Uterus (tissue), 4 donors: ENCODE measurements around the gene SLC25A12. TPM values are rescaled to one million over a fixed set of nuclear protein-coding genes. Genes with fewer than 3 reads are reported as not detected.

Source experiments
- DNase-seq, 2 donors: peaks; one replicate each; pipeline ENCODE4 v3.0.0-alpha.2; 2019 to 2020
- H3K27ac ChIP-seq, 2 donors: fragments of 200-600 bp; sonication (generic); 1 replicate in 1 of 2; 2 replicates in 1 of 2; pipeline ENCODE4 v1.5.1; 2016 to 2018
- H3K27me3 ChIP-seq, 2 donors: fragments of 200-600 bp; sonication (generic); one replicate each; pipeline ENCODE4 v1.5.1; 2018 to 2019; ENCODE audit warnings: control low read depth in 1 of 2
- H3K36me3 ChIP-seq, 2 donors: fragments of 200-600 bp; sonication (generic); one replicate each; pipeline ENCODE4 v1.5.1; 2019; ENCODE audit warnings: control low read depth in 1 of 2
- H3K4me1 ChIP-seq, 2 donors: fragments of 200-600 bp; sonication (generic); one replicate each; pipeline ENCODE4 v1.5.1; 2018 to 2019; ENCODE audit warnings: control low read depth in 1 of 2
- H3K4me3 ChIP-seq, 2 donors: fragments of 200-600 bp; sonication (generic); 1 replicate in 1 of 2; 2 replicates in 1 of 2; pipeline ENCODE4 v1.5.1; 2018 to 2019; ENCODE audit warnings: mild to moderate bottlenecking in 1 of 2
- H3K9me3 ChIP-seq, 2 donors: fragments of 200-600 bp; sonication (generic); one replicate each; pipeline ENCODE4 v1.5.1; 2019; ENCODE audit warnings: control low read depth in 1 of 2
- POLR2A ChIP-seq, 2 donors: fragments of 450-650 bp; IDR thresholded peaks; one replicate each; pipeline ENCODE4 v1.6.1; 2016; ENCODE audit warnings: antibody characterized with exemption in 2 of 2, mild to moderate bottlenecking in 1 of 2, moderate library complexity in 1 of 2
- intact Hi-C: fragments of 100-400 bp; cut with DNase I; formaldehyde crosslinking; loops from one replicate; pipeline ENCODE4 v1.15.1; 2023; ENCODE audit warnings: low total_unique reads
- small RNA-seq: library from RNA; depleted of rRNA; stranded (forward); fragments of <200 nt; gene quantifications from one replicate; pipeline ENCODE3, GENCODE V24; 2016
- total RNA-seq, 4 donors: library from RNA; depleted of rRNA in 3 of 4; stranded (reverse); fragments of >200 nt in 3 of 4; gene quantifications; one replicate each; pipeline versions ENCODE4 v1.1.0 to v1.2.4, GENCODE V29; 2014 to 2023
- TF ChIP-seq, protein P1 (sequence below), 4 experiments: fragments of 200-600 bp in 2 of 4; fragments of 450-650 bp in 2 of 4; sonication (generic) in 2 of 4; IDR thresholded peaks; one replicate each; pipeline ENCODE4 v1.5.1; 2016 to 2019; ENCODE audit warnings: antibody characterized with exemption in 4 of 4, mild to moderate bottlenecking in 2 of 4, moderate library complexity in 1 of 4
- donor health status: DM: yes; HTN: yes; CAD: no.

SLC25A12 gene
- total RNA-seq, 4 donors from 2014 or later = 25.9 to 69.4 (median 35.3) TPM

DNA sequence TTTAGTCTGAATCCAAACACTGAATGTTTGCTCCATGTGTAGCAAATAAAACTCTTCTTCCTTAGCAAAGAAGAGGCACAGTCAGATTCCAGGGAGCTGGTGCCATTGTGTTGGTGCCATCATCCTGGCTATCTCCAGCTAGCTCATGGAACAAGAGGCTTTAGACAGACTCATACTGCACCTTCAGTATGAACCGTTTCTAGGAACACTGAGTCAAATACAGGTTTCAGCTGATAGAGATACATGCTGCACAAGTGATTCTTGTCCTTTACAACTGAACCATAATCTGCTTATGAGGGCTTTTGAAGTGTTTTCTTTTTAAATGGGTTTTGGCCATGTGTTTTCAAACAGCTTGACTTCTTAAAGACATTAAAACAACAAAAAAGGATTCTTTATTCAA, 148.9 kb downstream of the SLC25A12 start:
- Histone ChIP-seq H3K4me3 (no peak overlapping the region), H3K27me3 (no peaks in the 10 kb centered on the region), H3K9me3 (no peaks in the 10 kb centered on the region), H3K27ac (no peak overlapping the region), H3K36me3 (no peaks in the 10 kb centered on the region), H3K4me1 (no peaks in the 10 kb centered on the region)
- TF ChIP-seq POLR2A (IDR thresholded peaks at IDR 0.05) = no peak
- TF ChIP-seq, protein P1, sequence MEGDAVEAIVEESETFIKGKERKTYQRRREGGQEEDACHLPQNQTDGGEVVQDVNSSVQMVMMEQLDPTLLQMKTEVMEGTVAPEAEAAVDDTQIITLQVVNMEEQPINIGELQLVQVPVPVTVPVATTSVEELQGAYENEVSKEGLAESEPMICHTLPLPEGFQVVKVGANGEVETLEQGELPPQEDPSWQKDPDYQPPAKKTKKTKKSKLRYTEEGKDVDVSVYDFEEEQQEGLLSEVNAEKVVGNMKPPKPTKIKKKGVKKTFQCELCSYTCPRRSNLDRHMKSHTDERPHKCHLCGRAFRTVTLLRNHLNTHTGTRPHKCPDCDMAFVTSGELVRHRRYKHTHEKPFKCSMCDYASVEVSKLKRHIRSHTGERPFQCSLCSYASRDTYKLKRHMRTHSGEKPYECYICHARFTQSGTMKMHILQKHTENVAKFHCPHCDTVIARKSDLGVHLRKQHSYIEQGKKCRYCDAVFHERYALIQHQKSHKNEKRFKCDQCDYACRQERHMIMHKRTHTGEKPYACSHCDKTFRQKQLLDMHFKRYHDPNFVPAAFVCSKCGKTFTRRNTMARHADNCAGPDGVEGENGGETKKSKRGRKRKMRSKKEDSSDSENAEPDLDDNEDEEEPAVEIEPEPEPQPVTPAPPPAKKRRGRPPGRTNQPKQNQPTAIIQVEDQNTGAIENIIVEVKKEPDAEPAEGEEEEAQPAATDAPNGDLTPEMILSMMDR (IDR thresholded peaks at IDR 0.05) = no peak
- DNase-seq = no peak
- intact Hi-C loops = no loop called here

DNA sequence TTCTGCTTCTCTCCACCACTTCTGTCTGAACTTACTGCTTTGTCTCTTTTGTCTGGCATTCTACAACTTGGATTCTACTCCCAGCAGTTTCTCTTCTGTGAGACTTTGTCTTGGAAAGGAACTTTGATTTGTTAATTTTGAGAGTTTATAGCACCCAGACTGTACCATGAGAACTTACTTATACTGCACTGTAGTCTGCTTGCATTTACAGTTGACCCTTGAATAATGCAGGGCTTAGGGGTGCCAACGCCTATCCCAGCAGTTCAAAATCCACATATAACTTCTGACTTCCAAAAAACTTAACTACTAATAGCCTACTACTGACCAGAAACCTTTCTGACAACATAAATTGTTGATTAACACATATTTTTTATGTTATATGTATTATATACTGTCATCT, 151.3 kb downstream of the SLC25A12 start:
- H3K9me3 ChIP-seq = no peaks in the 10 kb centered on the region
- no peak overlapping the region for H3K4me3 ChIP-seq
- intact Hi-C loops = no loop called here
- no peak overlapping the region for H3K27ac ChIP-seq
- DNase-seq = no peak
- no peak for TF ChIP-seq POLR2A (IDR thresholded peaks at IDR 0.05)
- TF ChIP-seq, protein P1 (IDR thresholded peaks at IDR 0.05) = no peak
- no peaks in the 10 kb centered on the region for H3K4me1 ChIP-seq
- no peaks in the 10 kb centered on the region for H3K36me3 ChIP-seq
- no peaks in the 10 kb centered on the region for H3K27me3 ChIP-seq

DNA sequence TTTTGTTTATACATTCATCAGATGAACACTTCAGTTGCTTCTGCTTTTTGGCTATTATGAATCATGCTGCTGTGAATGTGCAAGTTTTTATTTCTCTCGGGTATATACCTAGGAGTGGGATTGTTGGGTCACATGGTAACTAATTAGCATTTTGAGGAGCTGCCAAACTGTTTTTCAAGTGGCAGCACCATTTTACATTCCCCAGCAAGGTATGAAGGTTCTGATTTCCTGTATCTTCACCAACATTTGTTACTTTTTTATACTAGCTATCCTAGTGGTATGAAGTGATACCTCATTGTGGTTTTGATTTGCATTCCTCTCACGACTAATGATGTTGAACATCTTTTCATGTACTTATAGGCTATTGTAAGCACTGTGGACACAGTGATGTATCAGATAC, 152.9 kb downstream of the SLC25A12 start:
- H3K9me3 ChIP-seq = no peaks in the 10 kb centered on the region
- DNase-seq = no peak
- no peaks in the 10 kb centered on the region for H3K4me1 ChIP-seq
- H3K27me3 ChIP-seq = no peaks in the 10 kb centered on the region
- no peaks in the 10 kb centered on the region for H3K36me3 ChIP-seq
- TF ChIP-seq POLR2A (IDR thresholded peaks at IDR 0.05) = no peak
- TF ChIP-seq, protein P1 (IDR thresholded peaks at IDR 0.05) = no peak
- no peak overlapping the region for H3K27ac ChIP-seq
- no peak overlapping the region for H3K4me3 ChIP-seq
- intact Hi-C loops = no loop called here

DNA sequence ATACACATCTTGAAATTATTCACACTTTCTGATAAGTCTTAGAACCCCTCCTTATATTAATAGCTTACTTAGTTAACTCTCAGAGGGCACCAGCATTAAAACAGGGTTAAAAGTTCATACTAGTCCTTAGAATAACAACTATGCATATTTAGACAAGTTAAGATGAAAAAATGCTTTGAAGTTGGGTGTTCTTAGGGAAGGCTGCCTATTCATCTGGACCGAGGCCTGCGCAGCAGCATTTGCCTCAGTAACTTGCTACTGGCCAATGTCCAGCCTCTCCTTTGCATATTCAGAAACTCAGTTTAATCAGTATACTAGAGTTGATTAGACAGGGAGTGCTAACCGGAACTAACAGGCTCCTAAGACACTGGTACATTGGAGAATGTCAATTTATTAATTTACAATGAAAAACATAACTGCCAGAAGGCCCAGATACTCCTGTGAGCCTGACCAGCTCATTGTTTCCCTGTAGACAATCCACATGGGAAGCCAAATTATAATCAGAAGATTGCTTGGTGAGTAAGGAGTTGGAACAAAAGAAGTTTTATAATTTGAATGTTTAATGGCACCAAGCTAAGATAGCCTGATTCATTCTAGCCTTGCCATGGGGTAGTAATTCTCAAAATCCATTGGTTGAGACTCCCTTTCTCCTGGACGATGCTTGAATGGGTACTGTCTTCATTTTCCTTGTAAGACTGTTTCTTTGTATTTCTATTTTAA, 157.9 kb downstream of the SLC25A12 start:
- Histone ChIP-seq H3K9me3 (no peaks in the 10 kb centered on the region), H3K4me1 (no peaks in the 10 kb centered on the region), H3K27ac (no peak overlapping the region), H3K27me3 (no peaks in the 10 kb centered on the region), H3K36me3 (no peaks in the 10 kb centered on the region), H3K4me3 (no peak overlapping the region)
- intact Hi-C loops = no loop called here
- DNase-seq = no peak
- TF ChIP-seq, protein P1 (IDR thresholded peaks at IDR 0.05) = no peak
- TF ChIP-seq POLR2A (IDR thresholded peaks at IDR 0.05) = no peak

Small RNA genes lying within 50 kb of the gene (small RNA-seq; reads per million reads assigned to genes)
- not detected for gene RNU6-182P

Other genes starting within 250 kb of the SLC25A12 start
- gene DYNC1I2, start 206.8 kb downstream of the SLC25A12 start, total RNA-seq = 100 to 1,000 TPM in 3 of 4 donors, 10 to 100 TPM in 1; 54.6 to 165 (median 105) TPM
- 10 to 100 TPM; 27.9 to 60.9 (median 36.9) TPM for gene HAT1, start 28.2 kb upstream of the SLC25A12 start, total RNA-seq
- gene METAP1D, start 105.7 kb upstream of the SLC25A12 start, total RNA-seq = 10 to 100 TPM in 3 of 4 donors, 1 to 10 TPM in 1; 7.9 to 38.2 (median 15.8) TPM
- under 1 TPM in 1 of 4 donors, not detected in 3; 0.14 TPM for gene DLX1, start 191.3 kb upstream of the SLC25A12 start, total RNA-seq
- gene DLX2, start 208.7 kb upstream of the SLC25A12 start, total RNA-seq = not detected